Measurements from ENCODE around the gene BOLA3. TPM values are rescaled to one million over a fixed set of nuclear protein-coding genes. Genes with fewer than 3 reads are reported as not detected.

The BOLA3 gene
- total and polyA plus RNA-seq, 2 donors (not counting 3 experiments of a cell fraction or from before 2014, with no cell fraction given) = 28.7 to 42.4 TPM

DNA sequence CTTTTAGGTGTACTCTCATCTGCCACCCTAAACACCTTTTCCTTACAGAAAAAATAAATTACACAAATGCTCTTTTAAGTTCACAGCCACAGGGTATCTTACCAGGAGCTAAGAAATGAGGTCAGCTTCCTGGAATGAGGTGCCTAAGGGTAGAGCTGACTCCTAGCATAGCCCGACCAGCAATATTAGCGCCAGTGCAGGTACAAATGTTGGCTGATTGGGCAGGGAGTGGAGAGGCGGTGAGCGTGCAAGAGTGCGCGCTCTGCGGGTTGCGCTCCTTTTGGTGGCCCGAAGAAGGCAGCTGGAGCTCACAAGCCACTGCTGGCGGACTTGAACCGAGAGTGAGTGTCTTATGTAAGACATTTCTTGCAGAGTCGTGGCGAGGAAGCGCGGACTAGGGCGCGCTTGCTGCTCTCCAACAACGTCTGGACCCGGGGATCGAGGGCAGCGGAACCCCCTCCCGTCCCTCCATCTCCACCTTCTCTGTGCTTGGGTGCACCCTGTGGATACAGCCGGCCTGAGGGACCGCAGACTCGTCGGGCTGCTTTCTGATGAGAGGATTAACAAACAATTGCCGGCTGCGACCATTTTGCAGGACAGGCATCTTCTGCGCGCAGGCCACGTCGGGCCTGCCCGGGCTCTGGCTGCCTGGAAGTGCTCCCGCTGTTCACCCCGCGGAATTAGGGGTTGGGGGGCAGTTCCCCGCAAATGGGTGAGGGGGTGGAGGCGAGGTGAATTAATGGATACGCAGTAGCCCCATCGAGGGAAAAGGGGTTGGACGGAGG, 17.3 kb downstream of the BOLA3 start:
- no peaks in the 10 kb centered on the region for H3K9me3 ChIP-seq (replicated peaks; ENCODE audit: control insufficient read depth, insufficient read depth, low read length)
- intact Hi-C loops (cut with micrococcal nuclease) (no loop called here), dilution Hi-C loops (cut with MboI; ENCODE audit: extremely low pct_ligation_motif_present, low sequenced_read_pairs) (no loop called here)
- no peak overlapping the region for H3K4me2 ChIP-seq (ENCODE audit: insufficient read depth, low read length)
- H2AFZ ChIP-seq (ENCODE audit: low read depth, low read length) = peak overlapping the region; percentile 4
- no peak overlapping the region for H3K27ac ChIP-seq (ENCODE audit: insufficient read depth, low read depth, low read length)
- H4K20me1 ChIP-seq (replicated peaks; ENCODE audit: control insufficient read depth, extremely low read depth, insufficient read depth, low read length) = no peaks in the 10 kb centered on the region
- no peaks in the 10 kb centered on the region for H3K79me2 ChIP-seq (ENCODE audit: control insufficient read depth, insufficient read depth, low read length)
- no peaks in the 10 kb centered on the region for H3K9me1 ChIP-seq (replicated peaks; ENCODE audit: control insufficient read depth, extremely low read depth, insufficient read depth, low read length)
- H3K4me1 ChIP-seq (ENCODE audit: control insufficient read depth, extremely low read depth, insufficient read depth, low read length) = peaks cover 2% of the 10 kb centered on the region
- H3K4me3 ChIP-seq (replicated peaks in 1 of 3; ENCODE audit: insufficient read depth in 1 of 3, low read depth in 1 of 3, low read length in 3 of 3) = no peak overlapping the region
- no peak for TF ChIP-seq FOS (IDR thresholded peaks at IDR 0.05; ENCODE audit: borderline replicate concordance, insufficient read depth, low read length)
- no peak for TF ChIP-seq JUN (IDR thresholded peaks at IDR 0.05; ENCODE audit: borderline replicate concordance, insufficient read depth, insufficient read length, low read depth)
- TF ChIP-seq EZH2 (IDR thresholded peaks at IDR 0.05; ENCODE audit: borderline replicate concordance, low read depth, low read length, severe bottlenecking) = no peak
- TF ChIP-seq POLR2AphosphoS5 (IDR thresholded peaks at IDR 0.05; ENCODE audit: insufficient read depth, low read depth, low read length) = no peak
- no peak for TF ChIP-seq GATA2 (IDR thresholded peaks at IDR 0.05; ENCODE audit: insufficient read depth, insufficient read length, low read depth, low read length)
- TF ChIP-seq, protein P1, sequence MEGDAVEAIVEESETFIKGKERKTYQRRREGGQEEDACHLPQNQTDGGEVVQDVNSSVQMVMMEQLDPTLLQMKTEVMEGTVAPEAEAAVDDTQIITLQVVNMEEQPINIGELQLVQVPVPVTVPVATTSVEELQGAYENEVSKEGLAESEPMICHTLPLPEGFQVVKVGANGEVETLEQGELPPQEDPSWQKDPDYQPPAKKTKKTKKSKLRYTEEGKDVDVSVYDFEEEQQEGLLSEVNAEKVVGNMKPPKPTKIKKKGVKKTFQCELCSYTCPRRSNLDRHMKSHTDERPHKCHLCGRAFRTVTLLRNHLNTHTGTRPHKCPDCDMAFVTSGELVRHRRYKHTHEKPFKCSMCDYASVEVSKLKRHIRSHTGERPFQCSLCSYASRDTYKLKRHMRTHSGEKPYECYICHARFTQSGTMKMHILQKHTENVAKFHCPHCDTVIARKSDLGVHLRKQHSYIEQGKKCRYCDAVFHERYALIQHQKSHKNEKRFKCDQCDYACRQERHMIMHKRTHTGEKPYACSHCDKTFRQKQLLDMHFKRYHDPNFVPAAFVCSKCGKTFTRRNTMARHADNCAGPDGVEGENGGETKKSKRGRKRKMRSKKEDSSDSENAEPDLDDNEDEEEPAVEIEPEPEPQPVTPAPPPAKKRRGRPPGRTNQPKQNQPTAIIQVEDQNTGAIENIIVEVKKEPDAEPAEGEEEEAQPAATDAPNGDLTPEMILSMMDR (IDR thresholded peaks at IDR 0.05; ENCODE audit: extremely low read depth in 1 of 2, insufficient read depth in 1 of 2, low read depth in 1 of 2, low read length in 2 of 2) = no peak
- TF ChIP-seq POLR2A (IDR thresholded peaks at IDR 0.05; ENCODE audit: low read depth, low read length) = no peak
- TF ChIP-seq MYC (IDR thresholded peaks at IDR 0.05; ENCODE audit: low read depth, low read length) = no peak
- TF ChIP-seq, protein P2, sequence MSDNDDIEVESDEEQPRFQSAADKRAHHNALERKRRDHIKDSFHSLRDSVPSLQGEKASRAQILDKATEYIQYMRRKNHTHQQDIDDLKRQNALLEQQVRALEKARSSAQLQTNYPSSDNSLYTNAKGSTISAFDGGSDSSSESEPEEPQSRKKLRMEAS (IDR thresholded peaks at IDR 0.05; ENCODE audit: insufficient read depth, insufficient read length) = no peak
- DNase-seq (ENCODE audit: low read depth, low spot score) (no peak), FAIRE-seq (no peak)
- no peak overlapping the region for H3K9ac ChIP-seq (replicated peaks; ENCODE audit: extremely low read depth, insufficient read depth, low read length)
- peaks cover 7 to 15% of the 10 kb centered on the region in 2 experiments for H3K27me3 ChIP-seq (ENCODE audit: control insufficient read depth in 2 of 2, insufficient read depth in 2 of 2, low read length in 2 of 2)
- ChIA-PET CTCF (no interaction called here), POLR2A (no interaction called here)
- peaks cover 0 to 3% of the 10 kb centered on the region in 2 experiments for H3K36me3 ChIP-seq (ENCODE audit: control insufficient read depth in 2 of 2, extremely low read depth in 1 of 2, insufficient read depth in 2 of 2, low read length in 2 of 2)
- BruUV-seq (replicated peaks) = no TSS peak
